ENCODE results near the gene LDHAL6B.

The LDHAL6B gene

DNA sequence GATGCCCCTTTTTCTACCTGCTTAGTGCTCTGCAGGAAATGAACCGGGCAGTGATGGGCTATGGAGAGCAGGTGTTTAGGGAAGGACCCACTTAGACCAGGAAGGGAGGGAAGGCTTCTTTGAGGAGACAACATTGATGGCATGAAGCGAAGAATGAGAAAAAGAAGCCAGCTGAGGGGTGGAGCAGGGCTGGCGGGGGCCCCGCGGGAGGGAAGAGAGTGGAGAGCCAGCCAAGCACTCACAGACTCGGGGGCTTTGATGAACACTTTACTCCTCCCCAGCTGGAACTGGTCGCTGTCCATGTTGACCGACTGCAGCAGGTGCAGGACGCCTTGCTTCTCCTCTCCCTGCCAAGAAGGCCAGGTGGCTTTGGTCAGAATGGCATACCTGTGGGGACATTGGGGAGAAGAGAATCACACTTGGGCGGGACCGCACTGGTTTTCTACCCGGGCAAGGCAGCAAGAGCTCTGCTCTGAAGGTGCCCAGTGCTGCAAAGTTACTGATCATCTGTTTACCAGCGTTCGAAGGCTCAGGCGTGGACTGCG lies 28.4 kb upstream of the LDHAL6B start:
- peak; percentile 41 for DNase-seq

DNA sequence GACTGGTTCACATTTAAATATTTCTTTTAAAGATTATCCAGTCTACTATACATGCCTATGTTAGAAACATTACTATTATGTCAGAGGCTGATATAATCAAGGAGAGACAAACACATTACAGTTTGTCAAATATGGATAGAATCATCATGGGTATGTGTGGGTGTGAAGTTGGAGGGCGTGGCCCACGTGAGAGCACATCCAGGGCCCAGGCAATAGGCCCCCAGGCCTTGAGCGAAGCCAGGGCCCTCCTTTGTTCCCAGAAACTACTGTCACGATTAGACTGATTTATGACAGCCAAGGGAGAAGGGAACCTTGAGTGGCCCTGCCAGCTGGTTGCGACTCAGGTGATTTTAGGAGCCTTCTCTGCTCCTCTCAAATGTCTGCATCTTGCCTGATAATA lies 26.9 kb upstream of the LDHAL6B start:
- DNase-seq: no peak

DNA sequence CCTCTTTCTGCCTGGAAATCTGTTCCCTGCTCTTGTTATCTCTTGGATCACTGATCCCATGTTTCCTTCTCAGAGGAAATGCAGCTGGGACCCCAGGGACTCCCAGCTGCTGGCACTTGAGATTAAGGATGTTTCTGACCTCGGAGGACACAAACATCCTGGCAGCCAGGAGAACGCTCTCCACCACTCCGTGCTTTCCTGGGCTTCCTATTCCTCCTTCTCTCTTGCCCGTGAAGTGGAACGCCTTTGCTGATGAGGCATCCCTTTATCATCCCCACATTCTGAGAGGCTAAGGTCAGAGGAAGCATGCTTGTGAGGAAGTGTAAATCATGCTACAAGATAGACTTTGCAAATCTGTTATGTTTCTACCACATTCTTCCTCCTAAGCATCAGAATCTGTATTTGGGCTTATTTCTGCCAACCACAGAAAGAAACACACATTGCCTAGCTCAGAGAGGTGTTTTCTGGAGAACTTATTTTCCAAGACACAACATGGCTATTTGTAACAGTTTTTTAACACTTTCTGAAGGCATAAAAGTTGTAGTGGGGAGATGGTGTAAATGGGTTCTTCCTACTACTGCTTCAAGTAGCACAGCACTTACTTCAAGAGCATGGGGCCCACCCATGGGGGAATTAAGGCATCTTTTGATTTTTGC lies 25.6 kb upstream of the LDHAL6B start:
- no peak for DNase-seq

DNA sequence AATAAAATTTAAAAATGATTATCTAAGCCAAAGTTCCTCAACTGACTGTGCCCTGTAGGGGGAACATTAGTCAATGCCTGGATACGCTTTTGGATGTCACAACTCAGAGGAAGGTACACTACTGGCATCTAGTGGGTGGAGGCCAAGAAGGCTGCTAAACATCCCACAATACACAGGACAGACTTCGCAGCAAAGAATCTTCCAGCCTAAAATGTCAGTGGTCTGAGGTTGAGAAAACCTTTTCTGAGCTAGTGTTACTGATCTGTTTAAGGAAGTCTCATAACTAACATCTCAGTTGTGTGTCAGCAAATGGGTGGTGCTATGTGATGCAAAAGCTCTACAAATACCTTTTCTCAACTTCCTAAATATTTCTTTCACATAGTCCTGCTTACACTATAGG lies 20.9 kb upstream of the LDHAL6B start:
- DNase-seq: no peak

DNA sequence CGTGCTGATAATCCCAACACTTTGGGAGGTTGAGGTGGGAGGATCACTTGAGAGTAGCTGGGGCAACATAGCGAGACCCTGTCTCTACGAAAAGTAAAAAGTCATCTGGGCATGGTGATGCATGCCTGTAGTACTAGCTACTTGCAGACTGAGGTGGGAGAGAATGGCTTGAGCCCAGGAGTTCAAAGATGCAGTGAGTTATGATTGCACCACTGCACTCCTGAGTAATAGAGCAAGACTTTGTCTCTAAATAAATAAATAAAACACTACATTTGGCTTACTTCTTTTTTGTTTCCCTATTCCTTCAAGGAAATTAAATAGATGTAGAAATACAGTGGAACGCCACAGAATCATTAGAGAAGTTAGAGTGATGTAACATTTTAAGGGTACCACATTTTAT lies 20.1 kb upstream of the LDHAL6B start:
- DNase-seq: no peak

DNA sequence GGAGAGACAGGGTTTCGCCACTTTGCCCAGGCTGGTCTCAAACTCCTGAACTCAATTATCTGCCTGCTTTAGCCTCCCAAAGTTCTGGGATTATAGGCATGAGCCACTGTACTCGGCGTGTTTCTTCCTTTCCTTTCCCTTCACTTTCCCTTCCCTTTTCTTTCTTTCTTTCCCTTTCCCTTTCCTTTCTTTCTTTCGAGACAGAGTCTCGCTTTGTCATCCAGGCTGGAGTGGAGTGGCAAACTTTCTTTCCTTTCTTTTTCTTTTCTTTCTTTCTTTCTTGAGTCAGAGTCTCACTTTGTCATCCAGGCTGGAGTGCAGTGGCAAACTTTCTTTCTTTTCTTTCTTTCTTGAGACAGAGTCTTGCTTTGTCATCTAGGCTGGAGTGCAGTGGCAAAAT lies 17.4 kb upstream of the LDHAL6B start:
- DNase-seq: no peak

DNA sequence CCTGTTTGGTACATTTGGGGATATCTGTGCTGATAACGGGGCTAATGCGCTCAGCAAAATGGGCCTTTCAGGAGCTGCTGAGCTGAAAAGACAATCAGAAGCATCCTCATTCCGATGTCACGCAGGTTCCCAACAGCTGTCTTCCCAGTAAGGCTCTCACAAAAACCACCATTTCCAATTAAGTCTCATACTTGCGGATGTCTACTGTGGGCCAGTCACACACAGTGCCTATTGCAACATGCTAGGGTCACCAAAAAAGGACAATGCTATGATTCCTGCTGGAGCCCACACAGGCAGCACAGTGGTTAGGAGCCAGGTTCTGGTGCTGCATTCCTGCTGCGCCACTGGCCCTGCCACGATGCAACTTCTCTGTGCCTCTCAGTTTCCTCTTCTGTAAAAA lies 16.4 kb upstream of the LDHAL6B start:
- no peak for DNase-seq

DNA sequence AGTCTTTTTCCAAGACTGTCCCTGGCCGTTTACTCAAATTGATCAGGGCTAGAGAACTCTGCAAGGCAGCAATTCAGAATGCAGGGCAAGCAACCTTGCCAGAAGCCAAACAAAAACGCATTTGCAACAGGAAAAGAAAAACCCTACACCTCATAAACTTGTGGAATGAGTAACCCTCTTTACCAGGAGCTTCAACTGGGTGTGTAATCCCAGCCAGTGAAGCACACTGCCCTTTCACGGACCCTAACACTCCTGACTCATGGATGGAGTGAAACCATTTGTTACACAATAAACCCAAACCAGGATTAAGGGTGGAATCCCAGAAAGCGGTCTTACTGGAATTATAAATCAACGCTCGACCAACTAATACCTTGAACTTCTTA lies 14.8 kb upstream of the LDHAL6B start:
- DNase-seq: no peak

DNA sequence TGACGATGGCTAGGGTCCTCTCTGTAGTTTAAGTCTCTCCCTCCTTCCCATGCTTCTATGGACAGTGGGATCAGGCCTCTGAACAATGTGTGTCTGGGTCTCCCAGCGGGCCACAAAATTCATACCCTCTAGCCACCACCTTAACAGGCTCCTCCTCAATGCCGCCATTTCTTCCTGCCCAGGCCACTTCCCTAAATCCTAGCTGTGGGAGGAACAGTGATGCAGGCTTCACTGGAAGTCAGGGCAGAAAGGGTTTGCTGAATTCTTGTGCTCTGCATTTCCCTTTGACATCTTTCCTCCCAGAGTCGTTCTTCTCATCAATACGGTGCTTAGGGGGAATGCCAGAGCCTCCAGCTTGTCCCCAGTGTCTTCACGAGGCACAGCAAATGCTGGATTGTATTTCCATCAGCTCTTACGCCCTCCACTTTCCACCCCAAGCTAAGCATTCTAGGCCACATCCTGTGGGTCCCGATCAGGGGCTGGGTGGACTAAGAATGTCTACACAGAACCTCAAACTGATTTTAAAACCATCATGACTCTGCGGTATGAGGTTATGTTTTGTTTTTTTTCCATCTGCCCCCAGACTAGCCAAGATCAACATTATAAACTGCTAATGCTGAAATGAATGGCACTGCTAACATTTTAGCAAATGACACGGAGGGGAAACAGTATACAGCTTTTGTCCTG lies 11.9 kb upstream of the LDHAL6B start:
- DNase-seq: no peak

DNA sequence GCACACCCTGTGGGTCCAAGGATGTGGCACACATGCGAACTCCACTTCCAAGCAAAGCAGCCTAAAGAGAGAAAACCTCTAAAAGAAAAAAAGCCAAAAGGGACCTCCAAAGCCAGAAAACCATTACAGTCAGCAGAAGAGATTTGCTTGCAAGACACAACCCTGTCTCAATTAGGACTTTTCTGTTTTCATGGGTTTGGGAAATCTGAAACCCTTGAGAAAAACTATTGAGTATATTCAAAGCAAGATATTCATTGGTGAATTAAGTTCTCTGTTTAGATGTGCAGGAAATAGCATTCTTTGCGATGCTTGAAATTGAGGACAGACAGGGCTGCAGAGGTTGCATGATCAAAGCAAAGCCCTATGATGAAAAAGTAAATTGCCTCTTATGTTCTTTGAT lies 10.2 kb upstream of the LDHAL6B start:
- no peak for DNase-seq

DNA sequence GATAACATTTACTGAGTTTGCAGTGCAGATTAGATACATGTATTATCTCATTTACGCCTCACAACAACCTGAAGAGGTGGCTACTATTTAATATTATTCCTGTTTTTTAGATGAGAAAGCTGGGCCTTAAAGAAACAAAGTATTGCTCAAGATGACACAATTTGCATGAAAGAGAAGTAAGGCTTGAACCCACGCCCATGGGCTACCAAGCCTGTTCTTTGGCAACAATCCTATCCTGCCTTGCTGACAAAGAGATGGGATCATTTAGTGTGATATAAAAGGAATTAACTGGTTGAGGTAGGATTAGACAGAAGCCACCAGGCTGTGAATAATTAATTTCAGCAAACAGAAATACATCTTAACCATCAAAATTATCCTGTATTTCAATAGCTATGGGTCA lies 9.2 kb upstream of the LDHAL6B start:
- no peak for DNase-seq

DNA sequence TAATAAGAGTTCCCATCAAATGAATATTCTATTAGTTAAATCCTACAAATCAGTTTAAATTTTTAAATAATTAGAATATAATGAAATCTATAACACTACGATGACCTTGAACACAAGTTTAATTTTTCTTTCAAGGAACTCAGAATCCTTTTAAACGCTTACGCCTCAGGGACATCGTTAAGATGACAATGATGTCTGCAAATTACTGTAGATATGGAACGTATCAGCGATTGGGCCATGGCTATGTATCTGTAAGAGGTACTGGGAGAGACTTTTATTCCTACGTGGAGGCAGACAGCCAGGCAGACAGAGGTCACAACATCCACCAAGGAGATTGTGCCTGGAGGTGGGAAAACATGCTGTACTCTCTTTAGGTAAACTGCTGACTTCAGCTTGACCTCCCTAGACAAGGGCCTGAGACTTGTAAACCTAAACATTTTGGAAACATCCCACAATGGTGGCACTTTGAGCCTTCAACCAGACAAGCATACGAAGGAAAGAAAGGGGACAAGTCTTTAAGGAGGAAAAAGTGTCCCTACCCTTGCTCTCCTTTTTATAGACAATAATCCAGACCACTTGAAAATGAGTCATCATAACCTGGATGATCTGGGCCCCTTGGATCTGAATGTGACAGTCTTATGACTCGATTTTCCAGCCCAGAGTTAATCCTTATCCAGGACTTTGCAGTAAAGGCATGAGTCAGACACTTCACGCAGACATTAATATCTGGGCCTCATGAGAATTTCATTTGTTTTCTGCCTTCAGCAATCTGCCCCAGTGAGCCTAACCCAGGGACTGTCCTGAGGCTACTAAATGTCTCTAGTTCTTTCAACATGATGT lies 6.8 kb upstream of the LDHAL6B start:
- DNase-seq: no peak

DNA sequence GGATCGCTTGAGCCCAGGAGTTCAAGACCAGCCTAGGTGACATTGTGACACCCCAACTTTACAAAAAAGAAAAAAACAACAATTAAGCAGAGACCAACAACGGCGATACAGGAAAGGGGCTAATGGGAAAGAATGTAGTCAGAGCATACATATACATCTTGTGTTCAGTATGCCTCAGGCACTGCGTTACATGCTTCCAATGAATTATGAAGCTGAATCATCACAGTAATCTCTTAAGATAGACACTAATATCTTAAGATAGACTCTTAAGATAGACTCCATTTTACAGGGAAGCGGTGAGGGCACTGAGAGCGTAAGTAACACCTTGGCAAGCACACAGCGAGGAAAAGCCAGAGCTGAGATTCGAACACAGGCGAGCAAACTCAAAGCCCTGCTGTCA lies 6.1 kb upstream of the LDHAL6B start:
- DNase-seq: no peak

DNA sequence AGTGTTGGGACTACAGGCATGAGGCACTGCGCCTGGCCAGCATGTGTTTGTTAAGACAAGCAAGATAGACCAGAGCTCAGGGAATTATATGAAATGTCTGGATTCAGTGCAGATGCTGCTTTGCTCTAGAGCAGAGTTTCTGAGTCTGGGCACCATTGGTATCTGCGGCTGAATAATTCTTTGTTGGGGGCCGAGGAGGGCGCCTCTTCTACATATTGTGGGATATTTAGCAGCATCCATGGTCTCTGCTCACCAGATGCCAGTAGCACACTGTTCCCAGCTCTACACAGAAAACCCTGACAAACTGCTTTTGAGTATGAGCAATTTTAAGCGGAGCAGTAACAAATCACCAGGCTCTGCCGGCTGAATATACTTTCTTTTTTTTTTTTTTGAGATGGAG lies 3.6 kb upstream of the LDHAL6B start:
- DNase-seq: no peak

DNA sequence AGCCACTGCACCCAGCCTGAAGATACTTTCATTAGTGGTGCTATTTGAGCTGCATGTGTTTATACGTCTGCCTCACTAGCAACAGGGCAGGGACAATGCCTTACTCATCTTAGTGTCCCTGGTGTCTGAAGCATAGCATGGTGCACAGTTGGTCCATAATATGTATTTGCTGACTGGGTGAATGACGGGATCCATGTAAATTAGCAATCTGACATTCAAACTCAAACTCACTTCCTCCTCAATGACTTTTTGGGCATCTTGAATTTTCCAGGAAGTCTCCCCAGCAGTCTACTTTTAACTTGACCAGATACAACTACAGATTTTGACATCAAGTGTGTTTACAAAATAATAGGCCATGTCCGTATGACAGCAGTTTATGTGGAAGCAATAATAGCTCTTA lies 3.0 kb upstream of the LDHAL6B start:
- no peak for DNase-seq

DNA sequence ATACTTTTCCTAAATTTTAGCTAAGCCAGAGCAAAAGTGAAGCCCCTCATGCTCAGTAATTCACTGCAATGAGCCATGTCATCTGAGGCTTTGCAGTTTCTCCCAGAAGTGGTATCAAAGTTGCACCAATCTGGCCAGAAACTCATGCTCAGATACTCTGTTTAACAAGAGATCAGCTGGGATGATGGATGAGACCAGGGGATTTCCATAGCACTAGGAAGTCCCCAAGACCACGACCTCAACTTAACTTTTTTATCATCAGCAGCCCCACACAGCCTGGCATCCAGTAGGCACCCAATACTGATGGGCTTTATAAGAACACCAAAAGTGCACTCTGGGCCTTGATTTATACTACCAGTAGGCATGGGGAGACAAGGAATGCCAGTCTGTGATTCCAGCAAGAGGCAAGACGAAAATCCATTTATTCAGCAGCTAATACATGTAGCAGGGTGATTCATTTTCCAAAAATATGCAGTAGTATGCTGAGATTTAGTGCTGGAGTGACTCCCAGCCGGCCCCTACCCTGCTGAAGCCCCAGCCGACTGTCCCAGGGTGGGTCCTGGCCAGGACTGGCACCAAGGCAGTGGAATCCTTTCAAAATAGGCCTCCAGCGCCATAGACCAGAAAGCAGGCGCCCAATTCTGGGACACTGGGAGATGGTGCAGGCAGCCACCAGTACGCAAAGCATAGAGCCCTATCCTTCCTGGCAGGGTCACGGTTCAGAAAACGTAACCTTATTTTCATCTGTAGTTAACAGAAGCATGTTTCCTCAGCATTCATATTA lies 612 bp upstream of the LDHAL6B start:
- no peak for DNase-seq

DNA sequence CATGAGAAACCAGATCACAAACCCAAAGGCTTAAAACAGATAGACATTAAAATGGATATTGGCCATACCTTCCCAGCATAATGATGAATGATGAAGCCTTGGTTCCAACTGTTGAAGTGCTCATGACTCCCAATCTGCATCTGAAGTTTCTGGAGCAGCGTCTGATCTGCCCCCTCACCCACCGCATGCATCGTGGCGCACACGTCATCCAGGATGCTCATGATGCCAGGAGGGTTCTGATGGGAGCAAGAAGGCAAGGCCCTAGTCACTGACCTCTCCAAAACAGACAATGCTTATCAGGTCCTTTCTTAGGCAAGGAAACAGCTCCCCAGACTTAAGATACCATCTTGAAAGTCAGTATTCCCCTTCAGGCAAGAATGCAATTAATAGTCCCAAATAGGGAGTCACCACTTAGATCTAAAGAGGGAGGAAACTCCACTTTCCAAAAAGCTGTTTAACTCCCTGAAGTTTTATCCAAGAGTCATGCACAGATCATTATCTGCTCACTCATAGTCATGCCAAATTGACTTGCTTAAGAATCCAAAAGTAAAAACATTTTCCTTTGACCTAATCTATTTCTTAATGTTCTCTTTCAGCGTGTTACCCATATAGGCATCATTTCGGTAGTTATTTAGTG lies 2.1 kb downstream of the LDHAL6B start:
- no peak for DNase-seq

DNA sequence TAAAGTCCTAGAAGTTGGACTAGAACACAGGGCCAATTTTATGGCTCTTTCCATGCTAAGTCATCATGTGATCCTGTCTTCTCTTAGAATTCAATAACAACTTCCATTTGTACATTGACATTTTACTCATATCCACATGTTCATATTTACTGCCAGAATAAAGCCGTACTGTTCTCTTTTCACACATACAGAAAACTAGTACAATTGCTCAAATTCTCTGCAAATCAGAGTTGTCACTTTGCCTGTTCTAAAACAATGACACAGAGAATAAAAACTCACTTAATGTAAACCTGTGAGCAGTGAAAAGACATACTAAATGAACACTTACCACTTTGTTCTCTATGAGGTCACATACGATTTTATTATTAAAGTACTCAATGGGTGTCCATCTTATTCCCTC lies 3.5 kb downstream of the LDHAL6B start:
- no peak for DNase-seq

DNA sequence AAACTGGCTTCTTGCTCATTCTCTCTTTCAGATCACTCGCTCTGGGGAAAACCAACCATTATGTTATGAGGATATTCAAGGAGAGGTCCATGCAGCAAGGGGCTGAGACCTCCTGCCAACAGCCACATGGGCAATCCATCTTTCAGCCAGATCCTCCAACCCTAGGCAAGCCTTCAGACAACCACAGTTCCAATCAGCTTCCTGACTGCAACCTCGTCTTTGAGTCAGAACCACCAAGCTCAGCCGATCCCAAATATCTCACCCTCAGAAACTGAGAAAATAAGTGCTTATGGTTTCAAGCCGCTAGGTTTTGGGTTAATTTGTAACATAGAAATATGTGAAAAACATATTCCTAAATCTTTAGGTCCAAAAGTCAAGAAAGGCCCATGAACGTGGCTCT lies 10.3 kb downstream of the LDHAL6B start:
- no peak for DNase-seq

DNA sequence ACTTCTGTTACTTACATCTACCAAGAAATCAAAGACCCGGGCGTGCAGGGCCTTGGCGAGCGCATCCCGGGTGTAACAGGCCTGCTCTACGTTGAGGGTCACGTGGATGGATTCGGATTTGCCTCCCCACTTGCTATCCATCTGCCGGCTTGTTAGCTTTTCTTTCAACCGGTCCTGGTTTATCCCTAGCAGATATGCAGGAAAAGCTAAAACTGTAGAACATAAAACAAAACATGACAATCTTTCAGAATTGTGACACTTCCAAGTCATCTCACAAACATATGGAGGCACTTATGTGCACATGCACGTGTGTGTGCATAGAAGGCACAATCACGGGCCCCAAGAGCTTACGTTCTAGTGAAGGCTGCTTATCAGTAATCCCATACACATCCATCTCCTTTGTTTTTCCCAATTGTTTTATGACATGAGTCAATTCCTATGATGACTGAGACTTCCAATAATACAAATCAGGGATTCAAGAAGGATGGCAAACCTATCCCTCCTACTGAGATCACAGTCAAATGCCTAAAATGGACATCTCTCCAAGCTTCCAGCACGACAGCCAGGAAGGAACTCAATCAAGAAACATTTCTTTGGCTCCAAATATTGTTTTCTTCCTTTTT lies 11.3 kb downstream of the LDHAL6B start:
- no peak for DNase-seq

DNA sequence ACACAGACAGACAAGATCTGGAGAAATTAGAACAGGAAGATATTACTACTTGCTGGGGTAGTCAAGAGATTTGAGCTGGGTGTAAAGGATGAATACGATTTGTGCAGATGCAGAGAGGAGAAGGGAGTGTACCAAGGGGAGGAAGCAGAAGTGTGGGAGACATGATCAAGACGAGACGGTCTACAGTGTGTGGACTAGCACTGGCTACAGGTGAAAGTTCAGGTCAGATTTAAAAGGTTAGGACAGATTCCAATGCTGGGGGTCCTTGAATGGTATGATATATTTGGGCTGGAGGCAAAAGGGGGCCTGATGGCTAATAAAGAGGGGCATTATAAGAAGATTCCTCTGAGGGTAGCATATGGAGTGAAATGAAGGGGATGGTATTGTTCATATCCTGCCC lies 12.1 kb downstream of the LDHAL6B start:
- DNase-seq: no peak

Data from NCI-H510A treated with DMSO at 0.1 percent for 48 hours (cell line).